Forelimb muscle (tissue), 1 donor: Measurements from ENCODE around the gene TMEM240. TPM values are rescaled to one million over a fixed set of nuclear protein-coding genes. Genes with fewer than 3 reads are reported as not detected.
"Not testable (repeated sequence)": the region's sequence is repeated elsewhere in the genome, so short reads cannot be mapped to it uniquely, and the experiment has no call there.

Source experiments
- DNase-seq: peaks from one replicate; pipeline ENCODE4 v3.0.0-alpha.2; 2013; ENCODE audit warnings: low read depth
- polyA plus RNA-seq: library from polyadenylated mRNA; unstranded; fragments of 120-200 nt; gene quantifications from one replicate; pipeline ENCODE4 v1.2.1, GENCODE V29; 2013; ENCODE audit not compliant: insufficient read length

Gene TMEM240
- polyA plus RNA-seq, 1 donor = 4.1 TPM

DNA sequence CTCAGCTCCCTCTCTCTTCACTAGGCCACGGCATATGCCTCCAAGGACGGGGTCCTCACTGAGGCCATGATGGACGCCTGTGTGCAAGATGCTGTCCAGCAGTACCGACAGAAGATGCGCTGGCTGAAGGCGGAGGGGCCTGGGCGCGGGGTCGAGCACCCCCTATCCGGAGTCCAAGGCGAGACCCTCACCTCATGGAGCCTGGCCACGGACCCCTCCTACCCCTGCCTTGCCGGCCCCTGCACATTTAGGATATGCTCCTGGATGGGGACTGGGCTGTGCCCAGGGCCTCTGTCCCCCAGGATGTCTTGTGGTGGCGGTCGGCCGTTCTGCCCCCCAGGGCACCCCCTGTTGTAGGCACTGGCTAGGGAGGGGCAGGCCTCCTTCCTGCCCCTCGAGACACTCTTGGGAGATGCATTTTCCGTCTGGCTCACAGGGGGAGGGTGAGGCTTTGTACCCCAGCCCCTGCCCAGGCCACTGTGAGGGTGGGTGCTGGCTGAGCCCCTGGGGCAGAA lies 44.9 kb downstream of the TMEM240 start:
- not testable (repeated sequence) for DNase-seq

DNA sequence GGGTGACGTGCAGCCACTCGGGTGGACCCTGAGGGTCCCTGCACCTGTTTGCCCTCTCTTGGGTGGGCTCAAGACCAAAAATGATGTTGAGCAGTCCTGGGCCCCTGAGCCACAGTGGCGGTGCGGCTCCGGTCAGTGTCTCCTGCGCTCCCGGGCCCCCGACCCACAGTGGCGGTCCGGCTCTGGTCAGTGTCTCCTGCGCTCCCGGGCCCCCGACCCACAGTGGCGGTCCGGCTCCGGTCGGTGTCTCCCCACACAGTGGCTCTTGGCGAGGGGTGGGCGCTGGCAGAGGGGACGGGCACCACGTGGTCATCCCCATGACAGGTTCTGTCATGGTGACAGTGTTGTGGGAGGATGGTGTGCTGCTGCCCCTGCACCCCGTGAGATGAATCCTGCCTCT lies 46.1 kb downstream of the TMEM240 start:
- DNase-seq = not testable (repeated sequence)

DNA sequence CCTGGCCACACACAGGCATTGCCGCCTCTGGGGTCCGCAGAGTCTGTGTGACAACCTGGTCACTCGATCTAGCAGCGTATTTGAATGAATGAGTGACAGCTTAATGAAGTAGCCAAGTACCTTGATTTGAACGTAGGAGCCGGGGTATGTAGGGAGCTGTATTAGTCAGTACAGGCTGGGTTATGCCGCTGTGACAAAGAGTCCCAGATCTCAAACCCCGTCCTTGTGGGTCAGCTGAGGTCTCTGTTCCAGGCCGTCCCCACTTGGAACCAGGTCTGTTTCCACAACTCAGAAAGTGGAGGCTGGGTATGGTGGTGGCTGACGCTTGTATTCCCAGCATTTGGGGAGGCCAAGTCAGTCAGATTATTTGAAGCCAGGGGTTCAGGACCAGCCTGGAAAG lies 48.8 kb downstream of the TMEM240 start:
- DNase-seq = no peak

- DNase-seq = no peak
These were observed 49.7 kb downstream of the TMEM240 start for GRCh38 chr1:1490633-1491230.

DNA sequence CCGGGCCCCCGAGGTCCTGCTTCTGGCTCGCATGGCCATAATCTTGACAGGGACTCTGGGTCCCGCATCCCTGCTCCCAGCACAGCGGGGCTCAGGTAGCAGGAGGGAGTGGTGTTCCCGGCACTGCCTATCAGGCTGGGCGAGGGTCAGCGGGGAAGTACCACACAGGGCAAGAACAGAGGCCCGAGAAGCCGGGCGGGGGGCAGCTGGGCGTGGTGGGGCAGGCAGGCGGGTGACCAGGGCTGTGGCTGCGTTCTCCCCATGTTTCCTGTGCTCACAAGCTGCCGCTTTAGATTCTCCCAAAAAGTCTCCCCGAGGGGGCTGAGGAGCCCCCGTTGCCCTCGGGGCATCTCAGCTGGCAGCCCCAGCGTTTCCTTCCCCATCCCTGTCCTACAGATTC lies 50.6 kb downstream of the TMEM240 start:
- no peak for DNase-seq

- DNase-seq = no peak
These were observed 51.2 kb downstream of the TMEM240 start for GRCh38 chr1:1489231-1489630.

- no peak for DNase-seq
These were observed 52.7 kb downstream of the TMEM240 start for GRCh38 chr1:1487701-1488100.

- DNase-seq = not testable (repeated sequence)
These were observed 54.6 kb downstream of the TMEM240 start for GRCh38 chr1:1485755-1486317.

DNA sequence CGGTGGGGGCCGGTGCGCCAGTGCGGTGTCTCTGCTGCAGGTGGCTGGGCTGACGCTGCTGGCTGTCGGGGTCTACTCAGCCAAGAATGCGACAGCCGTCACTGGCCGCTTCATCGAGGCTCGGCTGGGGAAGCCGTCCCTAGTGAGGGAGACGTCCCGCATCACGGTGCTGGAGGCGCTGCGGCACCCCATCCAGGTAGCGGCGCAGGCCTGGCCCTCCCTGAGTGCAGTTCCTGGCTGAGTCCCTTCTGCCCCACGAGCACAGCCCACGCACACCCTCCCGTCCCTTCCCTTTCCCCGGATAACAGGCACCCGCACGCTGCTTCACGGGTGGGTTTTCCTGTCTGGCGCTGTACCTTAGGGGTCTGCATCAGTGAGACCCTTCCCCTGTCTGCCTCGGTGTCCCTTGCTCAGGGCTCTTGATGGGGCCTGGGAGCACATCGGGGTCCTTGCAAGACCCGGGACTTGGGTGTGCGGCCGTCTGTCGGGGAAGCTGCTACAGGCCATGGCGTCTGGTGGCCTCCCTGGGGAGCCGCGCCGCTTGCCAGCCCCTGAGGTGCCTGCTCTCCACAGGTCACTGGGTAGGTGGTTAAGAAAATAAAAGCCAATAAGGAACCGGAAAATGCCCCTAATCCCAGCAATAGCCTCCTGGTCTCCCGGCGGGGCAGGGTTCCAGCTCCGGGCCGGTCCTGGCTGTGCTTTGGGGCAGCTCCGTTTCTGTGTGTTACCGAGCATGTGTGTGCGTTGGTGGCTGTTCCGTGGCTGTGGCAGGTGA lies 55.3 kb downstream of the TMEM240 start:
- DNase-seq = not testable (repeated sequence)

Other genes with a start within 250 kb of the TMEM240 start
- gene ACAP3, start 232.7 kb downstream of the TMEM240 start, polyA plus RNA-seq = 44.6 TPM
- gene PUSL1, start 232.0 kb downstream of the TMEM240 start, polyA plus RNA-seq = 5.9 TPM
- gene INTS11, start 216.0 kb downstream of the TMEM240 start, polyA plus RNA-seq = 74.9 TPM
- gene CPTP, start 215.8 kb downstream of the TMEM240 start, polyA plus RNA-seq = 16.5 TPM
- 3.3 TPM for gene TAS1R3, start 209.3 kb downstream of the TMEM240 start, polyA plus RNA-seq
- 48.7 TPM for gene DVL1, start 191.2 kb downstream of the TMEM240 start, polyA plus RNA-seq
- gene MXRA8, start 182.1 kb downstream of the TMEM240 start, polyA plus RNA-seq = 65.2 TPM
- 69.3 TPM for gene AURKAIP1, start 165.4 kb downstream of the TMEM240 start, polyA plus RNA-seq
- 169 TPM for gene CCNL2, start 141.3 kb downstream of the TMEM240 start, polyA plus RNA-seq
- gene MRPL20, start 133.3 kb downstream of the TMEM240 start, polyA plus RNA-seq = 111 TPM
- 22.1 TPM for gene ANKRD65, start 119.3 kb downstream of the TMEM240 start, polyA plus RNA-seq
- gene VWA1, start 104.9 kb downstream of the TMEM240 start, polyA plus RNA-seq = 56.6 TPM
- gene ATAD3C, start 90.9 kb downstream of the TMEM240 start, polyA plus RNA-seq = 0.30 TPM
- gene ATAD3B, start 68.9 kb downstream of the TMEM240 start, polyA plus RNA-seq = 12.0 TPM
- gene ATAD3A, start 28.5 kb downstream of the TMEM240 start, polyA plus RNA-seq = 16.7 TPM
- gene SSU72, start 34.2 kb upstream of the TMEM240 start, polyA plus RNA-seq = 95.9 TPM
- 2.0 TPM for gene FNDC10, start 59.5 kb upstream of the TMEM240 start, polyA plus RNA-seq
- 78.7 TPM for gene MIB2, start 74.9 kb upstream of the TMEM240 start, polyA plus RNA-seq
- gene MMP23B, start 91.5 kb upstream of the TMEM240 start, polyA plus RNA-seq = 44.9 TPM
- gene CDK11B, start 118.4 kb upstream of the TMEM240 start, polyA plus RNA-seq = 35.3 TPM
- 47.2 TPM for gene SLC35E2B, start 152.2 kb upstream of the TMEM240 start, polyA plus RNA-seq
- 23.9 TPM for gene CDK11A, start 183.7 kb upstream of the TMEM240 start, polyA plus RNA-seq
- gene NADK, start 237.8 kb upstream of the TMEM240 start, polyA plus RNA-seq = 29.7 TPM